Calu3 (cell line): Measurements from ENCODE around the gene ADAMTS4. TPM values are rescaled to one million over a fixed set of nuclear protein-coding genes. Genes with fewer than 3 reads are reported as not detected.

Experiments
- Bru-seq: library from RNA; stranded (reverse); fragments of 400-500 nt; gene quantifications from one replicate; lab custom pipeline; 2021; lab: Mats Ljungman, UMichigan
- BruChase-seq, 2 experiments: library from RNA; stranded (reverse); fragments of 400-500 nt; gene quantifications; one replicate each; lab custom pipeline; 2021; lab: Mats Ljungman, UMichigan
- BruUV-seq: library from RNA; stranded (reverse); fragments of 400-500 nt; replicated peaks from 2 replicates; lab custom pipeline; 2021; lab: Mats Ljungman, UMichigan
- CTCF ChIA-PET: fragments of 300-600 bp; sonication (Branson Sonifier 250); formaldehyde crosslinking; loops from one replicate; lab custom pipeline; 2022; ENCODE audit warnings: antibody characterized with exemption; lab: Charles Lee
- DNase-seq: peaks from one replicate; pipeline ENCODE4 v3.0.0; 2022
- H3K27ac Mint-ChIP-seq: one replicate; pipeline ENCODE4 v1.8.0; 2022; ENCODE audit warnings: mixed read lengths; ENCODE audit not compliant: unreplicated experiment
- H3K27me3 Mint-ChIP-seq: one replicate; pipeline ENCODE4 v1.8.0; 2022; ENCODE audit warnings: mixed read lengths; ENCODE audit not compliant: unreplicated experiment
- H3K36me3 Mint-ChIP-seq: one replicate; pipeline ENCODE4 v1.8.0; 2022; ENCODE audit warnings: mild to moderate bottlenecking, moderate library complexity, mixed read lengths; ENCODE audit not compliant: insufficient read depth, unreplicated experiment
- H3K4me1 Mint-ChIP-seq: one replicate; pipeline ENCODE4 v1.8.0; 2022; ENCODE audit warnings: mild to moderate bottlenecking, low read depth, mixed read lengths; ENCODE audit not compliant: unreplicated experiment
- H3K4me3 Mint-ChIP-seq: one replicate; pipeline ENCODE4 v1.8.0; 2022; ENCODE audit warnings: mild to moderate bottlenecking, low read depth, moderate library complexity, mixed read lengths; ENCODE audit not compliant: unreplicated experiment
- H3K9me3 Mint-ChIP-seq: one replicate; pipeline ENCODE4 v1.8.0; 2022; ENCODE audit warnings: low read depth, mixed read lengths; ENCODE audit not compliant: unreplicated experiment
- CTCF ChIP-seq: fragments of 200-600 bp; IDR thresholded peaks from one replicate; pipeline ENCODE4 v1.8.0; 2022; ENCODE audit warnings: antibody characterized with exemption; ENCODE audit not compliant: unreplicated experiment
- intact Hi-C: fragments of 100-400 bp; cut with micrococcal nuclease; formaldehyde crosslinking; loops from one replicate; pipeline ENCODE4 v1.10.0; 2022; ENCODE audit not compliant: unreplicated experiment
- long read RNA-seq: library from polyadenylated mRNA; stranded (forward); transcript quantifications from one replicate; pipeline ENCODE4 v2.0.0, GENCODE V29; 2022
- total RNA-seq: library from RNA; stranded (reverse); gene quantifications from 2 replicates; pipeline ENCODE4 v1.2.3, GENCODE V29; 2022

The ADAMTS4 gene, protein sequence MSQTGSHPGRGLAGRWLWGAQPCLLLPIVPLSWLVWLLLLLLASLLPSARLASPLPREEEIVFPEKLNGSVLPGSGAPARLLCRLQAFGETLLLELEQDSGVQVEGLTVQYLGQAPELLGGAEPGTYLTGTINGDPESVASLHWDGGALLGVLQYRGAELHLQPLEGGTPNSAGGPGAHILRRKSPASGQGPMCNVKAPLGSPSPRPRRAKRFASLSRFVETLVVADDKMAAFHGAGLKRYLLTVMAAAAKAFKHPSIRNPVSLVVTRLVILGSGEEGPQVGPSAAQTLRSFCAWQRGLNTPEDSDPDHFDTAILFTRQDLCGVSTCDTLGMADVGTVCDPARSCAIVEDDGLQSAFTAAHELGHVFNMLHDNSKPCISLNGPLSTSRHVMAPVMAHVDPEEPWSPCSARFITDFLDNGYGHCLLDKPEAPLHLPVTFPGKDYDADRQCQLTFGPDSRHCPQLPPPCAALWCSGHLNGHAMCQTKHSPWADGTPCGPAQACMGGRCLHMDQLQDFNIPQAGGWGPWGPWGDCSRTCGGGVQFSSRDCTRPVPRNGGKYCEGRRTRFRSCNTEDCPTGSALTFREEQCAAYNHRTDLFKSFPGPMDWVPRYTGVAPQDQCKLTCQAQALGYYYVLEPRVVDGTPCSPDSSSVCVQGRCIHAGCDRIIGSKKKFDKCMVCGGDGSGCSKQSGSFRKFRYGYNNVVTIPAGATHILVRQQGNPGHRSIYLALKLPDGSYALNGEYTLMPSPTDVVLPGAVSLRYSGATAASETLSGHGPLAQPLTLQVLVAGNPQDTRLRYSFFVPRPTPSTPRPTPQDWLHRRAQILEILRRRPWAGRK
- total RNA-seq (not detected in 2 replicates), Bru-seq, nascent RNA (not detected), BruChase-seq, experiment 1, labeled RNA remaining after a 6-hour chase (percentile 5 among the genes with signal in this experiment), BruChase-seq, experiment 2, labeled RNA remaining after a 2-hour chase (not detected)
- long read RNA-seq: 0 reads

DNA sequence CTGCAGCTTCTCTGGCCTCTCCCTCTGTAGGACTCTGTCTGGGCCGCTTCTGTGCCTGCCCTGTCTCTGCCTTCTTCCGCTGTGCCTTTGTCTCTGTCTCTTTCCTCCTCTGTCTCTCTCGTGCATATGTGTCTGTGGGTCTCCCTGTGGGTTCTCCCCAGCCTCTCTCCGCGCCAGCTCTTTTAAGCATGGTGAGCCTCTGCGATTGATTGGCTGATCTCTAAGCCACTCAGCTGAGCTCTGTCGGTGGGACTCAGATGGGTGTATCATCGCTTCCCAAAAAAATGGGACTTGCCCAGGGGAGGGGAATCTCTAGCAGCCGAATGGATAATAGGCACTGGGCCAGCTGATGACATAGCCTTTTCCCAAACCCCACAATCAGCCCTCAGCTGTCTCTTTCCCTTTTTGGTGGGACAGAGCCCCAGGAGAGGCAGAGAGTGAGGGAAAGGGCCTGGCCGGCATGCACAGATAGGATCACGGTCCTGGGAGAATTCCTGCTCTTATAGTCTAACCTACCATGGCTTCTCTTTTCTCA lies at the start of gene ADAMTS4:
TSS of gene ADAMTS4 (minus strand) at position 158 of the 535 bp plus-strand sequence. CDS start 427 bp downstream, outside the sequence.
- TF ChIP-seq CTCF: no peak
- H3K36me3 Mint-ChIP-seq: peaks cover 14% of the 10 kb centered on the region
- no peak for DNase-seq
- peaks cover 25% of the 10 kb centered on the region for H3K27me3 Mint-ChIP-seq
- no peak within 1 kb of the TSS for H3K4me3 Mint-ChIP-seq
- H3K27ac Mint-ChIP-seq: peak within 1 kb of the TSS; percentile 40
- H3K9me3 Mint-ChIP-seq: no peaks in the 10 kb centered on the region
- intact Hi-C loops: no loop called here
- CTCF ChIA-PET: interaction anchor here (0.6 kb wide), 1 partner anchor 11 kb away, joined by 3 read pairs; no protein-coding TSS in a partner anchor
- peaks cover 41% of the 10 kb centered on the region for H3K4me1 Mint-ChIP-seq
- BruUV-seq: no TSS peak

GRCh38 chr1:161244888-161245287 lies 46.0 kb upstream of the ADAMTS4 start:
- intact Hi-C loops: no loop called here
- Mint-ChIP-seq H3K27ac (no peak overlapping the region), H3K36me3 (no peaks in the 10 kb centered on the region), H3K27me3 (peaks cover 30% of the 10 kb centered on the region), H3K9me3 (no peaks in the 10 kb centered on the region), H3K4me3 (no peak overlapping the region), H3K4me1 (no peaks in the 10 kb centered on the region)
- BruUV-seq: no TSS peak
- CTCF ChIA-PET: interaction anchor here (0.6 kb wide), 1 partner anchor 301 kb away, joined by 6 read pairs; no protein-coding TSS in a partner anchor
- no peak for DNase-seq
- no peak for TF ChIP-seq CTCF

DNA sequence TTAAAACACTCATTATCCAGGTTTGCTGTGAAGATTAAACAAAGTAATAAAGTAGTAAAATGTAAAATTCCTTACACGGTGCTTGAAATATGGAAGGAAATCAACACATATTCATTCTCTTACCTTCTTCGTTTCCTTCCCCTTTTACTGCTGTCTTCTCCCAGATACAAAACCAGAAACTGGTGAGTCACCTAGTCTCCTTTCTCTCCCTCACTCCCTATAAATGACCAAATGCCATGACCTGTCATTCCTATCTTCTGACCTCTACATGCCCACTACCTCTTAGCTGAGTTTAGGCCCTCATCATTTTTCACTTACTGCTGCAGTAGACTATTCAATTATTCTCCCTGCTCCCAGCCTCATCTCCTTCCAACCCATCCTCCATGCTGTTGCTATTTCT lies 43.5 kb upstream of the ADAMTS4 start:
- intact Hi-C loops: no loop called here
- H3K27me3 Mint-ChIP-seq: peaks cover 35% of the 10 kb centered on the region
- no peaks in the 10 kb centered on the region for H3K4me1 Mint-ChIP-seq
- no peak for TF ChIP-seq CTCF
- no peak overlapping the region for H3K4me3 Mint-ChIP-seq
- CTCF ChIA-PET: no interaction called here
- H3K9me3 Mint-ChIP-seq: no peaks in the 10 kb centered on the region
- no peak for DNase-seq
- no peak overlapping the region for H3K27ac Mint-ChIP-seq
- no TSS peak for BruUV-seq
- no peaks in the 10 kb centered on the region for H3K36me3 Mint-ChIP-seq

GRCh38 chr1:161241682-161242081 lies 42.8 kb upstream of the ADAMTS4 start:
- Mint-ChIP-seq H3K27me3 (peaks cover 36% of the 10 kb centered on the region), H3K4me3 (no peak overlapping the region), H3K9me3 (no peaks in the 10 kb centered on the region), H3K4me1 (no peaks in the 10 kb centered on the region), H3K36me3 (no peaks in the 10 kb centered on the region), H3K27ac (no peak overlapping the region)
- CTCF ChIA-PET: no interaction called here
- no peak for TF ChIP-seq CTCF
- BruUV-seq: no TSS peak
- intact Hi-C loops: no loop called here
- DNase-seq: no peak
